Measurements from ENCODE around the gene CCM2L. TPM values are rescaled to one million over a fixed set of nuclear protein-coding genes. Genes with fewer than 3 reads are reported as not detected.

The CCM2L gene
- total RNA-seq, 1 donor: not detected

Small RNA genes lying within 50 kb of the gene (small RNA-seq; reads per million reads assigned to genes)
- gene RNA5SP481: not detected
- not detected for gene RNA5SP482

Other genes starting within 250 kb of the CCM2L start
- gene MYLK2, start 191.1 kb upstream of the CCM2L start, total RNA-seq: under 0.01 TPM
- not detected for gene FOXS1, start 164.8 kb upstream of the CCM2L start, total RNA-seq
- gene DUSP15, start 139.9 kb upstream of the CCM2L start, total RNA-seq: 8.6 TPM
- gene TTLL9, start 139.8 kb upstream of the CCM2L start, total RNA-seq: 0.54 TPM
- 7.5 TPM for gene PDRG1, start 58.4 kb upstream of the CCM2L start, total RNA-seq
- under 0.01 TPM for gene XKR7, start 42.3 kb upstream of the CCM2L start, total RNA-seq
- gene HCK, start 41.8 kb downstream of the CCM2L start, total RNA-seq: 23.4 TPM
- 32.0 TPM for gene TM9SF4, start 99.3 kb downstream of the CCM2L start, total RNA-seq
- 8.3 TPM for gene PLAGL2, start 197.3 kb downstream of the CCM2L start, total RNA-seq
- gene POFUT1, start 197.4 kb downstream of the CCM2L start, total RNA-seq: 14.3 TPM